ENCODE results near the gene ANKRD44.

DNA sequence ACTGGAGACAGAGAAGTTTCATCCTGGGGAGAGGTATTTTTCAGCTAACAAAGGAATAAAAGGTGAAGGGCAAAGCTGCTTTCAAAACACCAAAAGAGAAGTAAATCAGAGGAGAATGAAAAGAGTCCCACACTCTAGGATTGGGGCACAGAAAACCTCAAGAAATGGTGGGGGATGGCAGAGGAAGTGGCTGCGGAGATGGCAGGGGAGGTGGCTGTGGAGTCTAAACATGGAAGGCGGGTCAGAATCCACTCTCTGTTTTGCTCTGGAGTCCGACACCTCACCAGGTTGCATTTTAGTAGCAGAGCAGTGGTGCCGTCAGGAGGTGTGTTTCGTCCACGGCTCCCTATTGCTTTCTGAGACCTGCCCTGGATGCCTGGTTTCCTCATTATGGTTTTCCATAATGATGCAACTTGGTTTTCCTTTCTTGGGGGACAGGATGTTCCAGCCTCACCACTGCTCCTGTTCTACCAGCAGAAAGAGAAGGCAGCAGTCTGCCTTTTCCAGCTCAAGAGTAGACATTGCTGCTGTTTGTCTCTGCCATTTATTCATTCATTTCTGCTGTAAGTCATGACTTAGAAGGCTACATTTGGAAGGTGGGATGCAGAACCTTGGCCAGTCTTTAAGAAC is 188.7 kb downstream of the ANKRD44 start:
- TF ChIP-seq, protein P1, sequence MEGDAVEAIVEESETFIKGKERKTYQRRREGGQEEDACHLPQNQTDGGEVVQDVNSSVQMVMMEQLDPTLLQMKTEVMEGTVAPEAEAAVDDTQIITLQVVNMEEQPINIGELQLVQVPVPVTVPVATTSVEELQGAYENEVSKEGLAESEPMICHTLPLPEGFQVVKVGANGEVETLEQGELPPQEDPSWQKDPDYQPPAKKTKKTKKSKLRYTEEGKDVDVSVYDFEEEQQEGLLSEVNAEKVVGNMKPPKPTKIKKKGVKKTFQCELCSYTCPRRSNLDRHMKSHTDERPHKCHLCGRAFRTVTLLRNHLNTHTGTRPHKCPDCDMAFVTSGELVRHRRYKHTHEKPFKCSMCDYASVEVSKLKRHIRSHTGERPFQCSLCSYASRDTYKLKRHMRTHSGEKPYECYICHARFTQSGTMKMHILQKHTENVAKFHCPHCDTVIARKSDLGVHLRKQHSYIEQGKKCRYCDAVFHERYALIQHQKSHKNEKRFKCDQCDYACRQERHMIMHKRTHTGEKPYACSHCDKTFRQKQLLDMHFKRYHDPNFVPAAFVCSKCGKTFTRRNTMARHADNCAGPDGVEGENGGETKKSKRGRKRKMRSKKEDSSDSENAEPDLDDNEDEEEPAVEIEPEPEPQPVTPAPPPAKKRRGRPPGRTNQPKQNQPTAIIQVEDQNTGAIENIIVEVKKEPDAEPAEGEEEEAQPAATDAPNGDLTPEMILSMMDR (conservative IDR thresholded peaks at IDR 0.05 in 1 of 2, IDR thresholded peaks at IDR 0.05 in 1 of 2; ENCODE audit: extremely low read depth in 1 of 2, insufficient read depth in 1 of 2, low read depth in 1 of 2, low read length in 2 of 2): no peak
- TF ChIP-seq EZH2 (IDR thresholded peaks at IDR 0.05; ENCODE audit: borderline replicate concordance, low read length): no peak

Data from mammary epithelial cell (primary cell).